HG03442 (cell line): Measurements from ENCODE around the gene LRTM2.
"Not testable (repeated sequence)": the region's sequence is repeated elsewhere in the genome, so short reads cannot be mapped to it uniquely, and the experiment has no call there.

Experiments used
- ATAC-seq: cut with Tn5 transposase; IDR thresholded peaks from one replicate; pipeline ENCODE4 v1.9.1; 2021; ENCODE audit warnings: mild to moderate bottlenecking, moderate library complexity; ENCODE audit not compliant: unreplicated experiment

The LRTM2 gene

GRCh38 chr12:1811281-1811947 lies 9.0 kb upstream of the LRTM2 start:
- ATAC-seq = no peak

GRCh38 chr12:1811948-1812291 lies 8.4 kb upstream of the LRTM2 start:
- no peak for ATAC-seq

- ATAC-seq = no peak
Observed at GRCh38 chr12:1812650-1813302, 7.6 kb upstream of the LRTM2 start.

- no peak for ATAC-seq
Observed at GRCh38 chr12:1814266-1814665, 6.1 kb upstream of the LRTM2 start.

DNA sequence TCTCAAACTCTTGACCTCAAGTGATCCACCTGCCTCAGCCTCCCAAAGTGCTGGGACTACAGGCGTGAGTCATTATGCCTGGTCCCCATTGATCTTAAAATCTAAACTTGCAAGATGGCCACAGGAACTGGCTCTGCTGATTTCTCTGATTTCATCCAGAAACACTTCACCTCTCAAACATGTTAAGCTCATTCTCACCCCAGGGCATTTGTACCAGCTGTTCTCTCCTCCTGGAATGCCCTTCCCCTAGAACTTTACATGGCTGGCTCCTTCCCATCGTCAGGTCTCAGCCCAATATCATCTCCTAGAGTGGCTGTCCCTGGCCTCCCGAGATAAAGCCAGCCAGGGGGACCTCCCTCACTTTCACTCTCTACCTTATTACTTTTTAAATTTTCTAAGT lies 5.3 kb upstream of the LRTM2 start:
- ATAC-seq = no peak

DNA sequence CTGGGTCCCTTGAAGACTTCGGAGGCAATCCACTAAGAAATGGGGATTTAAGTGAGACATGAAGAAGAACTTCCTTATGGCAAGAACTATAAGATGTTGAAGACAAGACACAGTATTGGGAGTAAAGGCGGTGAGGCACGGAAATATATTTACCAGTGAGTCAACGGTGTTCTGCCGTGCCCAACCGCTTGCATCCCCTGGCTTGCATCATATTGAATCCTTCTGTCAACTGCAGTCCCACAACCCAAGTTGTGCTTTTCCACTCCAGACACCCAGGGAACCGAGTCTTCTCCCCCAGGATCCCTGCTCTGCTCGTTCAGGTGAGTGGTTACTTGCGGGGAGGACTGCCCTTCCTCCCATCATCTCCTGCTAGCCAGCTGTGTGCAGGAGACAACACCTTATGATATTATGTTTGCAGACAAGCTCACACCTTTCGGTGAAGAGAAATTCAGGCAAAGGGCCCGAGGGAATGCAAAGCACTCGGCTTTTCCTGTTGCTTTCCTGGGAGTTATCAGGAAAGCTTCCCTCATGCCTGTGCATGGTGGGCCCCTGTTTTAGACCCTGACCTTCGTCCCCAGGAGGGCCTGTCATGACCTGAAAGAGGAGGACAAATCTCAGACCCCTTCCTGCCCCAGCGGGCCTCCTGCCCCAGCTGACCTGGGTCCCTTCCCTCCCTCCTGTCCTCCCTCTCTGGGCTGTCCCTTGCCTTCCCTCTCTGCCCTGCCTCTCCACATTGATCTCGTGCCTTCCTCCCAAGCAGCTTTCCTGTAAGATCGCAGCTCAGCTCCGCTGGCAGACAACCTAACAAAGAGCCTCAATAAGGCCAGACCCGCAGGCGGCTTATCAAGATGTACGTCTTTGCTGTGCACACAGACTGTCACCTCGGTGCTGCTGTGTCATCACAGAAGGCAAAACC lies 4.3 kb upstream of the LRTM2 start:
- no peak for ATAC-seq

- ATAC-seq = no peak
Observed at GRCh38 chr12:1816730-1817348, 3.5 kb upstream of the LRTM2 start.

GRCh38 chr12:1817928-1818327 lies 2.4 kb upstream of the LRTM2 start:
- not testable (repeated sequence) for ATAC-seq

- ATAC-seq = no peak
Observed at GRCh38 chr12:1819050-1819449, 1.3 kb upstream of the LRTM2 start.

DNA sequence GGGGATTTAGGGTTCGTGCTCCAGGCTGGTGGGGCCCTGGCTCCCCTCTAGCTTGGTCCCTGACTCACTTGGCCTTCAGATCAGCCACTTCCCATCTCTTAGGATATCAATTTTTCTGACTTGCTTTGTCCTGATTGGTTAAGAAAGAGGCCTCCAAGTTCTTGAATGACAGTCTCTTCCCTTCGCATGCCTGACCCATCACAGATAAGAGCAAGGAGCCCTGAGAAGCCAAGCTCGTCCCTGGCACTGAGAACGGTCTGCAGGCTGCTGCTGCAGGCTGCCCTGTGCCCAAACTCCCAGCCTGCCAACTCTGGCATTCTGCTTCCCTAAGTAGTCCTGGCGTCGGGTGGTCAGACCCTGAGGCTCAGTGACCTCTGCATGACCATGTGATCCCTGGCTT lies 794 bp upstream of the LRTM2 start:
- no peak for ATAC-seq

- no peak for ATAC-seq
Observed at GRCh38 chr12:1820896-1821291, 529 bp downstream of the LRTM2 start.

DNA sequence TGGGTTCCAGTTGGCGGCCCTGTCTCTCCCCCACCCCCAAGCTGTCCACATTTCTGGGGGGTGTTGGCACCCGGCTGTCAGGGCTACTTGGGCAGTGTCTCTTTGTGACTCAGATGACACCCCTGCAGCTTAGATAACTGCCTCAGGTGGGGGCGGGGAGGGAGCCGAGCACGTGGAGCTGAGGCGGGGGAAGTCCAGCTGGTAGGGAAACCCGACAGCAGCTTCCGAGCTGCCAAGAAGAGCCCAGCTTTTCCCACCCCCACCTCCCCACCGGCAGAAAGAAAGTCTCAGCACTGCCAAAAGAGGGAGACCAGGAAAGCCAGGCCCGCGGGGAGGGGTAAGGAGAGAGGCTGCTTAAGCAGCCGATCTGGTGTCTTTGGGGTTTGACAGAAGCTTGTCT lies 1.4 kb downstream of the LRTM2 start:
- ATAC-seq = no peak

DNA sequence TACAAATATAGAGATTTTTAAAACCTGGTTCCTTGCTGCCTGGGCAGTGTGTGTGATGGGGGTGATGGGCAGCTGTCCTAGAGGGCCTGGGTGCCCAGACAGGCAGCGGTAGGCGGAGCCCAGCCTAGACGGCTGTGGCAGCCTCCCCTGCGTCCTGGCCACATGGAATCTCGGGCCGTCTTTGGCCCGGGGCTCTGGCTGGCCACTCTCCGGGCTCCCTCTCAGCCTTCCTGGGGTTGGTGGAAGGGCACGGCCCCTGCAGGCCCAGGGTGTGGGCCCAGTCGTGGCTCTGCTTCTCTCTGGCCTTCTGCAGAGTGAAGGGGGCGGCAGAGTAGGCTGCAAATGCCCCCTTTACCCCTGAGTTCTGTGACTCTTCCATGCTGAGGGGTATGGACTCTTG lies 2.3 kb downstream of the LRTM2 start:
- no peak for ATAC-seq

DNA sequence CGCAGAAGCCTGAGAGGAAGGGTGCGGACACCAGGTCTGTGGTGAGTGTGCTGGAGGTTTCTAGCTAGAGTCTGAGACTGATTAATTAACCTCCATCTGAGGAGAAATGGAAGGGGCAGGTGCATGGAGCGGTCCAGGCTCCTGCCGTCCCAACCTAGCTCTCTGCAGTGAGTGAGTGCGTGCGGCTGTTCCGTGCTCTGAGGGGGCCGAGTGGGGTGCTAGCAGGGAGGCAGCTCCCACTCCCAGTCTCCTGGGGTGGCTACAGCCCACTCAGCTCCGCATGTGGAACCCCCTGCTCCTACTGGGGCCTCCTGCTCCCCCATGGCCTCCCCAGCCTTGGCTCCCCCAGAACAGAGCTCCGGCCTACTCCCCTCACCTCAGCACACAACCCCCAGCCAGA lies 2.9 kb downstream of the LRTM2 start:
- ATAC-seq = no peak

DNA sequence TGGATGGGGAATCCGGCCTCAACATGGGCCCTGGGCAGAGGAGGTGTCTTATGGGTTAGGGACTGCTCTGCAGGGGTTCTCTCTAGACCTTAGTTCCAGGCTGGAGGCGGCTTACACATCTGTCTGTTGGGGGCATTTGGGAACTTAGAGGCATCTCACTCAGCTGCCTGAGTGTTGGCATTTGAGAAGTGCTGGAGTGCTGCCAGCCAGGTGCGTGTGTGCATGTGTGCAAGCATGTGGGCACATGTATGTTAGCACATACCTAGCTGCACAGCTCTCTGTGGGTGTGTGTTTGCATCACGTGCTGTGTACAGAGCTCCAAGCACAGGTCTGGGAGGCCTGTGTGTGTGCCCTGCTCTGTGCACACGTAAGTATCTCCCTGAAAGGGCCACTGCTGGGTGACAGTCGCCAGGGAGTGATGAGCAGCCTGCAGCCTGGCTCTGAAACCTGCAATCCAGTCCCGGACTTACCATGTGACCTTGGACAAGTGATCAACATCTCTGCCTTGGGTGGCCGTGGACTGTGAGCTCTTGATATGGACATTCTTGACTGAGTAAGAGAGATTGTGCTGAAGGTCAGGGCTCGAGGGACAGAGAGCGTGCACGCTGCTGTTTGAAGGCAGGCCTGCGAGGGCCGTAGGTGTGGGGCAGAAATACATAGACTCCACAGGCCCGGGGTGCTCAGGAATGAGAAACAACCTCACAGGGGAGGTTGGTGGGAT lies 5.2 kb downstream of the LRTM2 start:
- no peak for ATAC-seq

- no peak for ATAC-seq
Observed at GRCh38 chr12:1826401-1826800, 6.0 kb downstream of the LRTM2 start.

GRCh38 chr12:1826867-1827705 lies 6.7 kb downstream of the LRTM2 start:
- no peak for ATAC-seq

GRCh38 chr12:1827826-1828805 lies 7.8 kb downstream of the LRTM2 start:
- ATAC-seq = no peak

GRCh38 chr12:1828856-1829255 lies 8.5 kb downstream of the LRTM2 start:
- no peak for ATAC-seq
